ENCODE measurements around the gene RNF19B.

Gene RNF19B

GRCh38 chr1:32966900-32967299 is 2.3 kb upstream of the RNF19B start:
- no peak for DNase-seq

- no peak for DNase-seq
Measured at GRCh38 chr1:32965251-32965747, 690 bp upstream of the RNF19B start.

GRCh38 chr1:32963746-32964460 is 706 bp downstream of the RNF19B start:
- peak; percentile 17 for DNase-seq

- DNase-seq: no peak
Measured at GRCh38 chr1:32962248-32962896, 2.2 kb downstream of the RNF19B start.

- DNase-seq: peak; percentile 41
Measured at GRCh38 chr1:32960819-32961355, 3.7 kb downstream of the RNF19B start.

- DNase-seq: no peak
Measured at GRCh38 chr1:32960342-32960741, 4.3 kb downstream of the RNF19B start.

GRCh38 chr1:32958827-32959226 is 5.8 kb downstream of the RNF19B start:
- no peak for DNase-seq

- no peak for DNase-seq
Measured at GRCh38 chr1:32957017-32957416, 7.6 kb downstream of the RNF19B start.

- no peak for DNase-seq
Measured at GRCh38 chr1:32954168-32954567, 10.4 kb downstream of the RNF19B start.

- DNase-seq: no peak
Measured at GRCh38 chr1:32953495-32953894, 11.1 kb downstream of the RNF19B start.

- DNase-seq: no peak
Measured at GRCh38 chr1:32949519-32949918, 15.1 kb downstream of the RNF19B start.

GRCh38 chr1:32948905-32949304 is 15.7 kb downstream of the RNF19B start:
- DNase-seq: no peak

GRCh38 chr1:32948390-32948722 is 16.3 kb downstream of the RNF19B start:
- DNase-seq: no peak

- no peak for DNase-seq
Measured at GRCh38 chr1:32947669-32948389, 16.8 kb downstream of the RNF19B start.

GRCh38 chr1:32946413-32946812 is 18.2 kb downstream of the RNF19B start:
- DNase-seq: no peak

GRCh38 chr1:32944180-32944579 is 20.4 kb downstream of the RNF19B start:
- DNase-seq: no peak

- DNase-seq: peak; percentile 43
Measured at GRCh38 chr1:32939655-32940371, 24.8 kb downstream of the RNF19B start.

- DNase-seq: no peak
Measured at GRCh38 chr1:32937061-32937460, 27.5 kb downstream of the RNF19B start.

GRCh38 chr1:32934535-32934934 is 30.1 kb downstream of the RNF19B start:
- DNase-seq: no peak

- DNase-seq: no peak
Measured at GRCh38 chr1:32933742-32934322, 30.8 kb downstream of the RNF19B start.

- DNase-seq: no peak
Measured at GRCh38 chr1:32931760-32932159, 32.8 kb downstream of the RNF19B start.

GRCh38 chr1:32929366-32929765 is 35.2 kb downstream of the RNF19B start:
- no peak for DNase-seq

- no peak for DNase-seq
Measured at GRCh38 chr1:32928715-32929114, 35.9 kb downstream of the RNF19B start.
